Measurements from ENCODE around the gene DHRS11. TPM values are rescaled to one million over a fixed set of nuclear protein-coding genes. Genes with fewer than 3 reads are reported as not detected.

Gene DHRS11
- total RNA-seq, 1 experiment from 2014 or later, result 27.9 TPM

DNA sequence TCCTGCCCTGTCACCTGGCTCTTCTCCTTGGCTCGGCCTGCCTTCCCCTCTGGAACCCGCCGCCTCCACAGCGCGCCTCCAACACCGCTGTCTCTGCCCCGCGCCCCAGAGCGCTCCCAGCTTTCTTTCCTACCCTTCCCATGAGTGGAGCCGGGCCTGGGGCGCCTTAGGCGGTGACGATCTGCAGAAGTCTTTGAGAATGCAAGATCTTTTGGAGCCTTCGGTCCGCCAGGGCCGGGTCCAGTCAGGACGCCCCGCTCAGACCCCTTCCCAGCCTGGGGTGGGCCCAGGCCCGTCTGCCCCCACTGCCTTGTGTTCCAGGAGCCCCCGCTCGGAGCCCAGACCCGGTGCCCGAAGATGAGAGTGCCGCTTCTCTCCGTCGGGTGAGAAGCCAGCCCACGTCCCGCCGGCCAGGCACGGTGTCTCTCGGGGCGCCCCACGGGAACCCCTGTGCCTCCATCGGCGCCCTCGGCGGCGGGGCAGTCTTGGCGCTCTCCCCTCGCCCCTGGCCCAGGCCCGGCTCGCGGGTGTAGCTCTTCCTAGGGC lies 49.7 kb downstream of the DHRS11 start:
- no peak overlapping the region for H2BK15ac ChIP-seq (ENCODE audit: low read depth, low read length)
- H2AFZ ChIP-seq (ENCODE audit: low read length), result no peak overlapping the region
- no peak overlapping the region for H3K27ac ChIP-seq (ENCODE audit: insufficient read length, low read depth, low read length)
- Mint-ChIP-seq H3K27ac (no peak overlapping the region), H3K9me3 (no peaks in the 10 kb centered on the region; a peak in 1 of 5 replicates), H3K4me3 (peak overlapping the region; percentile 63 to 85), H3K4me1 (peaks cover 15 to 48% of the 10 kb centered on the region in 2 experiments), H3K27me3 (ENCODE audit: low read depth) (peaks cover 94% of the 10 kb centered on the region), H3K36me3 (ENCODE audit: insufficient read depth in 1 of 3, low read depth in 3 of 3) (no peaks in the 10 kb centered on the region)
- no peak overlapping the region for H3K9ac ChIP-seq (ENCODE audit: extremely low read depth, insufficient read length, low read length)
- H3T11ph ChIP-seq (ENCODE audit: low read length), result no peak overlapping the region
- peaks cover 20% of the 10 kb centered on the region for H3K27me3 ChIP-seq (ENCODE audit: insufficient read depth, low read length)
- no peak overlapping the region for H4K5ac ChIP-seq (ENCODE audit: insufficient read length, low read depth, low read length)
- no peak overlapping the region for H2BK20ac ChIP-seq (ENCODE audit: low read depth, low read length, poor library complexity, severe bottlenecking)
- H2AK5ac ChIP-seq (ENCODE audit: insufficient read length, low read length), result no peak overlapping the region
- H3K9me3 ChIP-seq (ENCODE audit: control insufficient read depth, low read depth, low read length), result no peaks in the 10 kb centered on the region
- H3K4me1 ChIP-seq (ENCODE audit: insufficient read depth, low read length), result no peaks in the 10 kb centered on the region
- H4K91ac ChIP-seq (ENCODE audit: insufficient read length, low read depth, low read length), result no peak overlapping the region
- H3K18ac ChIP-seq (ENCODE audit: insufficient read length, low read depth, low read length), result no peak overlapping the region
- no peak overlapping the region; the same call in 1 of the 2 replicates for H3K14ac ChIP-seq (ENCODE audit: insufficient read depth, low read length)
- no peak overlapping the region for H4K8ac ChIP-seq (replicated peaks; ENCODE audit: insufficient read length, low read depth, low read length)
- no peaks in the 10 kb centered on the region for H3K79me1 ChIP-seq (ENCODE audit: insufficient read depth, low read depth, low read length, poor library complexity, severe bottlenecking)
- DNase-seq, result peak; percentile 67
- no peak overlapping the region for H3K4ac ChIP-seq (ENCODE audit: low read depth, low read length)
- H3K4me2 ChIP-seq (ENCODE audit: insufficient read depth, insufficient read length, low read length), result peak overlapping the region; percentile 88
- H3K23ac ChIP-seq (ENCODE audit: insufficient read length, low read depth, low read length), result no peak overlapping the region
- H4K20me1 ChIP-seq (ENCODE audit: control insufficient read depth, insufficient read depth, insufficient read length), result no peaks in the 10 kb centered on the region
- H3K79me2 ChIP-seq (ENCODE audit: insufficient read depth, low read length), result no peaks in the 10 kb centered on the region
- H3K56ac ChIP-seq (ENCODE audit: insufficient read length, low read depth, low read length), result no peak overlapping the region
- no peak overlapping the region for H2BK12ac ChIP-seq (ENCODE audit: insufficient read length, low read depth, low read length)
- TF ChIP-seq, protein P1, sequence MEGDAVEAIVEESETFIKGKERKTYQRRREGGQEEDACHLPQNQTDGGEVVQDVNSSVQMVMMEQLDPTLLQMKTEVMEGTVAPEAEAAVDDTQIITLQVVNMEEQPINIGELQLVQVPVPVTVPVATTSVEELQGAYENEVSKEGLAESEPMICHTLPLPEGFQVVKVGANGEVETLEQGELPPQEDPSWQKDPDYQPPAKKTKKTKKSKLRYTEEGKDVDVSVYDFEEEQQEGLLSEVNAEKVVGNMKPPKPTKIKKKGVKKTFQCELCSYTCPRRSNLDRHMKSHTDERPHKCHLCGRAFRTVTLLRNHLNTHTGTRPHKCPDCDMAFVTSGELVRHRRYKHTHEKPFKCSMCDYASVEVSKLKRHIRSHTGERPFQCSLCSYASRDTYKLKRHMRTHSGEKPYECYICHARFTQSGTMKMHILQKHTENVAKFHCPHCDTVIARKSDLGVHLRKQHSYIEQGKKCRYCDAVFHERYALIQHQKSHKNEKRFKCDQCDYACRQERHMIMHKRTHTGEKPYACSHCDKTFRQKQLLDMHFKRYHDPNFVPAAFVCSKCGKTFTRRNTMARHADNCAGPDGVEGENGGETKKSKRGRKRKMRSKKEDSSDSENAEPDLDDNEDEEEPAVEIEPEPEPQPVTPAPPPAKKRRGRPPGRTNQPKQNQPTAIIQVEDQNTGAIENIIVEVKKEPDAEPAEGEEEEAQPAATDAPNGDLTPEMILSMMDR (conservative IDR thresholded peaks at IDR 0.05), result no peak
- H3K23me2 ChIP-seq (ENCODE audit: insufficient read length, low read depth, low read length, poor library complexity, severe bottlenecking), result peaks cover 15% of the 10 kb centered on the region
- no peak overlapping the region for H2BK5ac ChIP-seq (ENCODE audit: insufficient read length, low read length)
- no peak overlapping the region for H2BK120ac ChIP-seq (ENCODE audit: low read depth, low read length, poor library complexity, severe bottlenecking)
- no CpG with 5 or more reads among the region's 43 CpGs for WGBS (ENCODE audit: extremely low coverage, insufficient read length, low lambda C conversion rate)

Data from H9 (cell line).